22Rv1 (cell line): Measurements from ENCODE around the gene FAT1.

Experiments
- ZFX ChIP-seq: fragments of 450-650 bp; IDR thresholded peaks from 2 replicates; pipeline ENCODE4 v1.6.1; 2017; ENCODE audit warnings: antibody characterized with exemption, borderline replicate concordance
- TF ChIP-seq, protein P1 (sequence below): fragments of 450-650 bp; IDR thresholded peaks from 2 replicates; pipeline ENCODE4 v1.5.1; 2017; ENCODE audit warnings: mild to moderate bottlenecking

DNA sequence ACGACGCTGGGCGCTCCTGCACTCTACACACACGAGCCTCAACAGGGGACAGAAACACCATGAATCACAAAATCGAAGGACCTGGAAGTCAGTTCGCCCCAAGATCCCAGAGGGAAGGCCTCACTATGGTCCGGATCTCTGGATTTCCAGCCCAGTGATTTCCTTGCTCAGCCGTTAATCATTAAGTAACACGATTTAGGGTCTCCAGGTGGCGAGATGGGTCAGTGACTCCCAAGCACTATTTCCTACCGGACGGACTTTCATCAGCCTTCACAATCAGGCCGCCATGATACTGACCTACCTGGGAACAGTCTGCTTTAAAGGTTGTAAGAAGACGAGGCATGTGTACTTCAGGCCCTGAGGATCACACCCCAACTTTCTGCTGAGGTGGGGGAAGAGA, 63.7 kb downstream of the FAT1 start:
- TF ChIP-seq, protein P1, sequence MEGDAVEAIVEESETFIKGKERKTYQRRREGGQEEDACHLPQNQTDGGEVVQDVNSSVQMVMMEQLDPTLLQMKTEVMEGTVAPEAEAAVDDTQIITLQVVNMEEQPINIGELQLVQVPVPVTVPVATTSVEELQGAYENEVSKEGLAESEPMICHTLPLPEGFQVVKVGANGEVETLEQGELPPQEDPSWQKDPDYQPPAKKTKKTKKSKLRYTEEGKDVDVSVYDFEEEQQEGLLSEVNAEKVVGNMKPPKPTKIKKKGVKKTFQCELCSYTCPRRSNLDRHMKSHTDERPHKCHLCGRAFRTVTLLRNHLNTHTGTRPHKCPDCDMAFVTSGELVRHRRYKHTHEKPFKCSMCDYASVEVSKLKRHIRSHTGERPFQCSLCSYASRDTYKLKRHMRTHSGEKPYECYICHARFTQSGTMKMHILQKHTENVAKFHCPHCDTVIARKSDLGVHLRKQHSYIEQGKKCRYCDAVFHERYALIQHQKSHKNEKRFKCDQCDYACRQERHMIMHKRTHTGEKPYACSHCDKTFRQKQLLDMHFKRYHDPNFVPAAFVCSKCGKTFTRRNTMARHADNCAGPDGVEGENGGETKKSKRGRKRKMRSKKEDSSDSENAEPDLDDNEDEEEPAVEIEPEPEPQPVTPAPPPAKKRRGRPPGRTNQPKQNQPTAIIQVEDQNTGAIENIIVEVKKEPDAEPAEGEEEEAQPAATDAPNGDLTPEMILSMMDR = no peak
- TF ChIP-seq ZFX = no peak
